Stimulated activated CD4-positive, alpha-beta T cell treated with anti-CD3 and anti-CD28 coated beads, Interleukin-15, amount 100 ng/mL, for 24 hours (primary cell): Measurements from ENCODE around the gene ELK4.
A peak's percentile ranks its signal among the peaks of the same experiment; 100 is the strongest.

Experiments
- DNase-seq: peaks from one replicate; pipeline ENCODE4 v3.0.0-alpha.2; 2020

Gene ELK4, protein sequence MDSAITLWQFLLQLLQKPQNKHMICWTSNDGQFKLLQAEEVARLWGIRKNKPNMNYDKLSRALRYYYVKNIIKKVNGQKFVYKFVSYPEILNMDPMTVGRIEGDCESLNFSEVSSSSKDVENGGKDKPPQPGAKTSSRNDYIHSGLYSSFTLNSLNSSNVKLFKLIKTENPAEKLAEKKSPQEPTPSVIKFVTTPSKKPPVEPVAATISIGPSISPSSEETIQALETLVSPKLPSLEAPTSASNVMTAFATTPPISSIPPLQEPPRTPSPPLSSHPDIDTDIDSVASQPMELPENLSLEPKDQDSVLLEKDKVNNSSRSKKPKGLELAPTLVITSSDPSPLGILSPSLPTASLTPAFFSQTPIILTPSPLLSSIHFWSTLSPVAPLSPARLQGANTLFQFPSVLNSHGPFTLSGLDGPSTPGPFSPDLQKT

GRCh38 chr1:205631768-205632668 is at the start of gene ELK4:
Gene ELK4 (minus strand): TSS chr1:205632011. CDS start chr1:205623882, 8,129 bp downstream.
- DNase-seq: peak; percentile 100

- no peak for DNase-seq
Observed at GRCh38 chr1:205681364-205681763, 49.6 kb upstream of the ELK4 start.

DNA sequence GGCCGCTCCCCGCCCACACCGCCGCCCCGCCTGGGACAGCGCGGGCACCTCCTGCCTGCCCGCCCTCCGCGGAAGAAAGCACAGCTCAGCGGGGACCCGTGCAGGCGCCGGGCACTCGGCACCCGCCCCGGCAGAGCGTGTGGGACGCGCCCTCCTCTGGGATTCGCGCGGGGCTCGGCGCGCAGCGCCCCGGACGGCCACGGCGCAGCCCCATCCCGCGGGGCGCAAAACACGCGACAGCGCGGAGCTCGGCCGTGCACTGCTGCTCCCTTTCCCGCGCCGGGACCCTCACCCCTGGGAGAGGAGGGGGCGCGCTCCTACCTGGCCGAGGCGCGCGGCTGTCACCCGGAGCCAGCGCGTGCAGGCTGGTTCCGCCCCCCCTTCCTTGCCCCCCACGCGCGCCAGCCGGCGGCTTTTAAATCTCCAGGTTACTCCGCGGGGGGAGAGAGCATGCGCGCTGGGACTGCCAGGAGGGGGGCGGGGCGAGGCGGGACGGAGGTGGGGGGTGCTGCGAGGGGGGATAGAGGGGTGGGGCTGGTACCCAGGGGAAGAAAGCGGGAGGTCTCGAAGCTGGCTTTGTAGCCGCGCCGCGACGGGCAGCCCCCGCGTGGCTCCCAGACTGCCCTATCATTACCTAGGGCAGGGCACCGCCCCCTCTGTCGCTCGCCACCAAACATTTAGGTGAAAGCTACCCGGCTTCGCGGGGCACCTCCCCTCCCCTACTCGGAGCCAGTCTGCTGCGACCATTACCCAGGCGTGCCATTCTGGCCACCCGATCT is 48.5 kb upstream of the ELK4 start, which contains the start of gene SLC45A3:
Gene SLC45A3 (minus strand): TSS at position 437 of the 779 bp plus-strand sequence. CDS start 15,853 bp downstream, outside the sequence.
- DNase-seq: peak; percentile 62

DNA sequence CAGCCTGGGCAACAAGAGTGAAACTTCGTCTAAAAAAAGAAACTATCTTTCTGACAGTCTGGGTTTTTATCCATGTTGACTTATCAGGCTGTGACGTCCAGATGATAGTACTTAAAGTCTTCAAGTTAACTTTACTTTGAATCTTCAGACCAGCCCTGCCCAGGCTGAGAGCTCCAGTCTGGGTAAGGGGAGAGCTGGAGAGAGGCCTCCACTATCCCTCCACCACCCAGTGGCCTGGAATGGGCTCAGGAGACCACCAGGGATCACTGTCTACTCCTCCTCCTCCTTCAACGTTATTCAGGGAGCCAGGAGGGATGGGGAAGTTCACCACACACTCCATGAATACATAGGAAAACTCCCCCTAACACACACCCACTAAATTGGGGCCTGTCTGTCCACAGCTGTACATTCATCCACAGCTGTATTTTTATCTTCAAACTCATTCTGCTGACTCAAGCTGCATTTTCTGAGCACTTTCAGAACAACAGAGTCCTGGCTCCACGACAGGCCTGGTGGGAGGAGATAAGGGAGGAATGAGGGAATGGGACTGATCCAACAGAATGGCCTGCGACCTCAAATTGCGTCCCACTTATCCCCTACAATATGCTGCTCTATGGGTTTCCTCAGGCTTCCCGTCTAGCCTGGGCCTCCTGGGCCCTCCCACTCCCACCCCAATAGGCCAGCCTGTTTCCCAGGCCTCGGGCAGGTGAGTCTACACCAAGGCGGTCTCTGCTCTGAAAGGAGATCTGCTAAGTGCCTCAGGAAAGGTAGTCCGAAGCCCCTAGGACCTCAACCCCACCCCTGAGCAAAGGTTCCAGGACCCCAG is 46.7 kb upstream of the ELK4 start:
- DNase-seq: no peak

GRCh38 chr1:205677167-205677566 is 45.4 kb upstream of the ELK4 start:
- no peak for DNase-seq

DNA sequence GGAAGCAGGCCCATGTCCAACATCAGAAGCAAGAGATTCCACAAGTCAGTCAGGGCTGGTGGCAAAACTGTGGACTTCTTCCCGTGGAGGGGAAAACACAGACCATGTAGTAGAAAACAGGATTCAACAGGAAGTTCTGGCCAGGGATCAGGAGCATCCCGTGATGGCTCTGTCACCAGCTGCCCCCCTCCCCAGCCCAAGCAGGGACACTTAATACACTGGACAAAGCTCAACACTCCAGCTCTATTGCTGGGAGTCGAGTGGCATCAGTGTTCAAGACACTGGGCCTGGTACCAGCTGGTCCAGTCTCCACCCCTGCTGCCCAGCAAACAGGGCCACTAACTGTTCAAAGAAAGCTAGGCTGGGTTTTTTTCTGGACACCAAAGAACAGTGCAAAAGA is 44.8 kb upstream of the ELK4 start:
- no peak for DNase-seq

- DNase-seq: no peak
Observed at GRCh38 chr1:205676002-205676401, 44.2 kb upstream of the ELK4 start.

DNA sequence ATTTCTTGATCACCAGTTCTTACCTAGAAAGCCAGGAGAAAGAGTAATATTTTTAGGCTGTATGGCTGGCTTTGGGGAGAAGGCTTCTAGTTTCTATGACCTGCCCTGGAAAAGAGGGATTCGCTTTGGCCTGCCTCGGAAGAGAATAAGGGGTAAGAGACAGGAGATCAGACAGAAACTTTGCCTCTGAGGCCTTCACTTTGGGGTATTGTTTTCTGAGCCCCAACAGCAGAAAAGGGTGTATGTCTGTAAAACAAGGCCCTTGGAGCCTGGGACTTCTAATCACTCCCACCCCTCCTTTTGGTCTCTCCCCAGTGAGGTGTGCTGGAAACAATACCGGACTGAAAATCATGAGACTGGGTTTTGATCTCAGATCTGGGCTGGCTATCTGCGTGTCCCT is 43.4 kb upstream of the ELK4 start:
- no peak for DNase-seq

- no peak for DNase-seq
Observed at GRCh38 chr1:205672970-205673369, 41.2 kb upstream of the ELK4 start.

DNA sequence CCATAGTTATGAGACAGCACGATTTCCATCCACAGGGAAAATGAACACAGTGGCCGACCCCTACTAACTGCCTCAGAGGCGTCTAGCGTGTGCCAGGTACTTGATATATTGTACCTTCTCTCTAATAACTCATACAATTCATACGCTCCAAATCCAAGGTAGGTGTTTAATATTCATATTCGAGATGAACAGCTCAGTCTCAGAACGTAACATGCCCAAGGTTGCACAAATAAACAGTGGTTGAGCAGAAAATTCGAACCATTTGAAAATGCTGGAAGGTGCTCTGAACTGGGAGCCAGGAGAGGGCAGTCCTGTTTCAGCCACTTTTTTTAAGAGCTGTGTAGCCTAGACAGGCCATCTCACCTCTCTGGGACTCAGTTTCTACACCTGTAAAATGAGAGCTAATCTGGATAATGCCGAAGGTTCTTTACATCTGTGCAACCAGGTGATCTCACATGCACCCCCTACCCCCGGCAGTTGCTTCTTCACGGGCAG is 40.6 kb upstream of the ELK4 start:
- DNase-seq: no peak

DNA sequence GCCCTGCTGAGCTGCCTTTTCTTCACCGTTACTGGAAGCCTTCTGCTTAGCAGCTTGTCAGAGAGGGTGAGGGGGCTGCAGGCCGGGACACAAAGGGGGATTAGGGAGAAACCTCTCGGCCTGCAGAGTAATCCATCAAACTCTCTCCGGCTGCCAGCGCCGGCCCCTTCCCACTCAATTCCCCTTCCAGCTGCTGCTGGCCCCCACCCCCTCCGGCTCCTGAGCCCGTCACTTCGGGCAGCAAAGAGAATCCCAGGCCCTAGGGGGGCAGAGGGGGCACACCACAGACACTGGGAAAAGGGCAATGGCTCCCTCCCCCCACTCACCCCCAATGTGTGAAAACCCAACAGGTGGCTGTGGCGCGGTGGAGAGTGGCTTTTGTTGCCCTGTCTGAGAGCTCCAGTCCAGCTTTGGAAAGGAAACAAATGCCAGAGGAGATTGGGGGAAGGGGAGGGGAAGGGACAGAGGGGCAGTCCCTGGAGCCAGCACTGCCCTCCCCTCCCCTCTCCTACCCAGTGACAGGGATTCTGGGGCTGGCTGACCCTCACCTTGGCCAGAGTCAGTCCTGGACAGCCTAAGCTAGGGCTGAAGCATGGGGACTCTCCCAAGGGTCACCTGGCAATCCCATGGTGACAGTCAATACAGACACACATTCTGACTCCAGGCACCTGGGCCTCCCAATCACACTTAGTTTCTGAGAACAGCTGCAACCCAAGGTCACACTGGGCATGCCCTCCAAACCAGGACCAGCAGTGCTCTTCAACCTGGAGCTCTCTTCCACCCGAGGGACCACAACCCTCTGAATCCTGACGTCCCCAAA is 39.0 kb upstream of the ELK4 start:
- no peak for DNase-seq

DNA sequence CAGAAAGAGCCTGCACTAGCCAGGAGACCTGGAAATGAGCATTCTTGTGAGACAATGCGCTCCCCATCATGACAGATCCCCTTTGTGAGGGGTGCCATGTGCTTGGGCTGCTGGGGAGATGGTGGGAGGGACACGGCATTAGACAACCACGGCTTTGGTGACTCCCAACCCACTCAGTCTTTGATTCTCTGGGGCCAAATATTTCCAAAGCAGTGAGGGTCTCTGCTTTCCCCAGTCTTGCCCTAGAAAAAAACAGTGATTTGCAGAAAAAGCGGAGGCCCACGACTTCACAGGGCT is 38.3 kb upstream of the ELK4 start:
- no peak for DNase-seq

- DNase-seq: no peak
Observed at GRCh38 chr1:205669341-205670149, 37.7 kb upstream of the ELK4 start.

- DNase-seq: no peak
Observed at GRCh38 chr1:205668951-205669340, 37.1 kb upstream of the ELK4 start.

DNA sequence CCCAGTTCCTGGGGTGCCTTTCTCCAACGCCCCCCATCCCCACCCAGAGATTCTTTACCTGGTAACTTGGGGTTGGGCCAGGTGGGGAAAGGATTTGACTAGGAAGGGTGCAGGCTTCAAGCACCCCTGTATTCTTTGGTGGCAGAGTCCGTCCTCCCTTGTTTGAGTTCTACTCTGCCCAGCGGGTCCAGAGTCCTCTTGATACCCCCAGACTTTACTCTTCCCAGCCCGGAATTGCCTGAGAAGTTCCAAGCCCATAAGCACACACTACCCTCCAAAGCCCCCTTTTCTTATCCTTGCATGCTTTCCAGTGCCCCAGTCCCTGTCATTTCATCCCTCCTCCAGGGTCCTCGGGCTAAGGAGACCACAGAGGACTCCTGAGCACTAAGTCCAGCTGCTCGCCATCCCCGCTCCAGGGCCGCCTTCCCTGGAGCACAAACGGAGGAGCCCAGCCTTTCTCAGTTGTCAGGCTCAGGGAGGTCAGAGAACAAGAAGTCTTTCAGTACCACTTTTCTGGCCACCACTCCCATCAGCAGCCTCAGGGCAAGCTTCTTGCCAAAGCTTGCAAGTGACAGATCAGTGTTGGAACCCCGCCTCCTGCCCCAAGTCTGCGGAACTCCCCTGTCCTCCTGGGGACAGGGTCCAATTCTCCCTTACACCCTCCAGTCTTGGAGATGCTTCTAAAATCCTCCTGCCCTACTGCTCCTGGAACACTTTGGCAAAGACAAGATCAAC is 36.3 kb upstream of the ELK4 start:
- no peak for DNase-seq

- no peak for DNase-seq
Observed at GRCh38 chr1:205666372-205667166, 34.8 kb upstream of the ELK4 start.

- no peak for DNase-seq
Observed at GRCh38 chr1:205665201-205666045, 33.6 kb upstream of the ELK4 start.
